Stimulated activated CD4-positive, alpha-beta T cell treated with anti-CD3 and anti-CD28 coated beads, Interleukin-2, amount 100 ng/mL, for 48 hours (primary cell): ENCODE results near the gene HS3ST6.
"Not testable (repeated sequence)": the region's sequence is repeated elsewhere in the genome, so short reads cannot be mapped to it uniquely, and the experiment has no call there.

ENCODE experiments used
- DNase-seq, 2 donors: peaks; one replicate each; pipeline ENCODE4 v3.0.0-alpha.2; 2020

The HS3ST6 gene

DNA sequence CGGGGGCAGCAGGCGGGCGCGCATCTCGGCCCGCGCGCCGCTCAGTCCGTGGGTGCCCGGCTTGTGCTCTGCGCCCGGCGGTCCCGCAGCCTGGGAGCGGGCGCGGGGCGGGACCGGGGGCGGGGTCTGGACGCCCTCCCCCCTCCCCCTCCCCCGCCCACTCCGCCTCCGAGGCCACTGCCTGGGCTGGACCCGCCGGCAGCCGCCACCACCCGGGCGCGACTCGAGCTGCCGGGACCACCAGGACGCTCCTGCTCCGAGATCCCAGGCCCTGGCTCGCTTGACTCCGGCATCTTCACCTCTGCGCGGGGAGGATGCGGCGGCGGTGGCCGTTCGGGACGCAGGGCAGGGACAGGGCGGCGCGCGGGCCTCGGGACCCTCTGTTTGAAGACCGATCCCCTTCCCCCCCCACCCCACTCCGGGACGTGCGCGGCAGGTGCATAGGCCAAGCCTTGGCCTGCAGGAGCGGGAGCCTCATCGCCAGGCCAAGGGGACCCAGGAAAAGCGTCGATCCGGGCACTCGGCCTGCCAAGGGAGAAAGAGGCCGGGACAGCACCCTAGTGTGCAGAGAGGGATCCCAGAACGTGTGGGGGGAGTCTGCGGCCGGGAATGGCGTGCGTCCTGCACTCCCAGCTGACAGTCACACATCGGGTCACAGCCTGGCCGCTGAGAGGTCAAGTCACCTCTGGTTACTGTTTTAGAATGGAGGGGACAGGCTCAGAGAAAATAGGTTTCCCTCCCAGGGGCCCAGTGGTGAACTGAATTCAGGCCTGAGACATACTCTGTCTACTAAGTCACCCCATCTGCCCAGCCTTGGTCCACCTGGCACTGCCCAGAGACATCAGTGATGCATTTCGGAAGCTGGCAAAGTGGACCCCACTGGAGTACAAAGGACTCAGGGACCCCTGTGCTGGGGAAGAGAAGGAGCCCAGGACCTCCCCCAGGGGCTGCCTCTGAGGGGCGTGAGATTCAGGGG is at the start of gene HS3ST6:
Gene HS3ST6, minus strand, starts transcription at position 65 of the 976 bp plus-strand sequence. CDS start 92 bp downstream, outside the sequence.
- DNase-seq: no peak

DNA sequence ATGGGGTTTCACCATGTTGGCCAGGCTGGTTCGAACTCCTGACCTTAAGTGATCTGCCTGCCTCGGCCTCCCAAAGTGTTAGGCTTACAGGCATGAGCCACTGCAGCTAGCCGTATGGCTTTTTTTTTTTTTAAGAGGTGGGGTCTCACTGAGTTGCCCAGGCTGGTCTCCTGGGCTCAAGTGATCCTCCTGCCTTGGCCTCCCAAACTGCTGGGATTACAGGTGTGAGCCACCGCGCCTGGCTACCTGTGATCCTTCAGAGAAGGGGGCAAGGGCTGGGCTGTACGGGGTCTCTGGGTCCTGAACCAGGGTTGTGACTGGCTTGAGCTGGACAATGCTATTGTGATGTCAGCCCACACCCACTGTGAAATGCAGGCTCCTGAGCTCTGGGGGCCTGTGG is 48.2 kb upstream of the HS3ST6 start, which contains the start of gene RNF151:
Gene RNF151, plus strand, starts transcription at position 397 of the 400 bp plus-strand sequence. CDS start 26 bp downstream, outside the sequence.
- DNase-seq: no peak

DNA sequence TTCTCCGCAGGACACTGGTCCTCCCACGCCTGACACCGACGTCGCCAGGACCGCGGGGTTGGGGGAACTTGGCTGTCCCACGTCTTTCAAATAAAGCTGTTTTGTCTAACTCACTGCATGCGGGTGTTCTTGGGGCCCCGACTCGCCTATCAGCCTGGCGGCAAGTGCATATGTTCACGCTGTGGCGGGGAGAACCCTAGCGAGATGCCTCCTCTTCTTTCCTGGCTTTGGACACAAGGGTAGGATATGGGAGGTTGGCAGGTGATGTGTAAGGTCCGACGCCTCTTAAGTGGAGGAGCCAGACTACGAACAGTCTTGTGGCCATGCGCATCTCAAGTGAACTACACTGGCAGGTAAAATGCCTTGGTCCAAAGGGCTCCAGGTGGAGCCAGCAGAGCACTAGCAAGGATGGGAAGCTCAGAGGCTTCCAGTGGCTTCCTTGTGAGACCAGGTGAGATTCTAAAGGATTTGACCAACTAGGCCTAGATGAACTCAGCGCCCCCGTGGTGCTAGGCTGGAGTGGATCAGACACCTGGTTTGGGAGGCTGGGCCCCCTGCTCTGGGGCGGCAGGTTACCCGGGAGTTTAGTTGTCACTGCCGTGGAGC is 47.3 kb upstream of the HS3ST6 start:
- DNase-seq: no peak

DNA sequence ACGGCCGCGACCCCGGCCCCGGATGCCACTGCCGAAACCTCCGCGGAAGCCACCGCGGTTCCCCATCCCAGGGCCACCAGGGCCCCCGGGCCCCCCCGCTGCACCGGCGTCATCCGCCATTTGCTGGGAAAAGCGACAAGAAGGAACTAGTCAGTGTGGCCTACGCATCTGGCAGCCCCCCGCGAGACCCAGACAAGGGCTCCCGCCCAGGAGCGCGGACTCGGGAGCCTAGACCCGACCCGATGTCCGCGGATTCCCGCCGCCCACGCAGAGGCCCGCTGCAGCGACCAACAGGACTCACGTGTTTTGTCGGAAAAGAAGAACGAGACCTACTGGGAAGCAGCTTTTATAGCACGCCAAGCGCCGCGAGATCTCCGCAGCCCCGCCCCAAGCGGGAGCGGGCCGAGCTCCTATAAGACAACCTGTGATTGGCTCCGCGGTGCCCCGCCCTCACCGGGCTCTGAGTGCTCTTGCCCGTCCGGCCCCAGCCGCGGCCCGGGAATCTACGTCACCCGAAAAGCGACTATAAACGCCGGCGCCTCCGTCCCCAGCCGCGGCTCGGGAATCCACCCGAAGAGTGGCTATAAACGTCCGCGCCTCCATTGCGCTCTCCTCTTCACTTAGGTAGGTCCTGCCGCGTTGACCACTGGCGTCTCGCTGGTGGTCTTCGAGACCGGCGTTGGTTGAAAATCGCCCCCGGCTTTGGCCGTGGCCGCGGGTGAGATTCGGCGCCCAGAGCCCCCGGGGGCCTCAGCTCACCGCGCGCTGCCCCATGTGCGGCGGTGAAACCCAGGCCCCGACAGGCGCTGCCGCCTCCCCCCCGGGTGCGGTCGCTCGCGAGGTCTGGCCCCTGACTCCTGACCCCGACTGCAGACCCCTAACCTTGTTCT is 46.5 kb upstream of the HS3ST6 start, which contains the start of gene RPS2:
Gene RPS2, minus strand, starts transcription at position 321 of the 890 bp plus-strand sequence. Its CDS starts 201 bp downstream, at position 120.
- DNase-seq: peak; percentile 97 to 99

DNA sequence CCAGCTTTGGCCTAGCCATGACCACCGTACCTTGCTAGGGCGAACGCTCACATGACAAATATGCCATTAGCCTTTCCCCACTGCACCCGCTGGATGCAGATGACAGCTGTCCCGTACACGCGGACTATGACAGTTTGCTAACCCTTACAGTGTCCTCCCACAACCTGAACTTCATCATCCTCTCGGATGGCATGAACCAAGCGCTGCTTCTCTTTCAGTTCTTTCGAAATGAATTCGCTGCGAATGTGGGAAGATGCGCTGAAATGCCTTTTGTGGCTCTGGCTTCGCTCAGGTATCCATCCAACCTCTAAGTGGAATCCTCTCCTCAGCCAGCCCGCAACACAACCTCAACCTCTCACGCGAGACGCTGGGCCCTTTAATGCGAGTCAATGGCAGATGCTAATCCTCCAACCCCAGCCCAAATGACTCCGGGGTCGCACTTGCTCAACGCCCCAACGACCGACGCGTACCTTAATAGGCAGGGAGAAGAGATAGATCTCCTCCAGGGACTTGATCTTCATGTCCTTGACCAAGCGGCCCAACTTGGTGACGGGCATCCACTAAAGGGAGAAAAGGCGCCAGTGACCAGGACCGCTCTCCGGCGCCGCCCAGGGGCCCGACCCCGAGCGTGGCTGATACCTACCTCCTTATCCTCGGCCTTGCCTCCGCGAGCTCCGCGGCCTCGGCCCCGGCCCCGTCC is 45.7 kb upstream of the HS3ST6 start:
- DNase-seq: peak in 1 of 2 donors; percentile 46

DNA sequence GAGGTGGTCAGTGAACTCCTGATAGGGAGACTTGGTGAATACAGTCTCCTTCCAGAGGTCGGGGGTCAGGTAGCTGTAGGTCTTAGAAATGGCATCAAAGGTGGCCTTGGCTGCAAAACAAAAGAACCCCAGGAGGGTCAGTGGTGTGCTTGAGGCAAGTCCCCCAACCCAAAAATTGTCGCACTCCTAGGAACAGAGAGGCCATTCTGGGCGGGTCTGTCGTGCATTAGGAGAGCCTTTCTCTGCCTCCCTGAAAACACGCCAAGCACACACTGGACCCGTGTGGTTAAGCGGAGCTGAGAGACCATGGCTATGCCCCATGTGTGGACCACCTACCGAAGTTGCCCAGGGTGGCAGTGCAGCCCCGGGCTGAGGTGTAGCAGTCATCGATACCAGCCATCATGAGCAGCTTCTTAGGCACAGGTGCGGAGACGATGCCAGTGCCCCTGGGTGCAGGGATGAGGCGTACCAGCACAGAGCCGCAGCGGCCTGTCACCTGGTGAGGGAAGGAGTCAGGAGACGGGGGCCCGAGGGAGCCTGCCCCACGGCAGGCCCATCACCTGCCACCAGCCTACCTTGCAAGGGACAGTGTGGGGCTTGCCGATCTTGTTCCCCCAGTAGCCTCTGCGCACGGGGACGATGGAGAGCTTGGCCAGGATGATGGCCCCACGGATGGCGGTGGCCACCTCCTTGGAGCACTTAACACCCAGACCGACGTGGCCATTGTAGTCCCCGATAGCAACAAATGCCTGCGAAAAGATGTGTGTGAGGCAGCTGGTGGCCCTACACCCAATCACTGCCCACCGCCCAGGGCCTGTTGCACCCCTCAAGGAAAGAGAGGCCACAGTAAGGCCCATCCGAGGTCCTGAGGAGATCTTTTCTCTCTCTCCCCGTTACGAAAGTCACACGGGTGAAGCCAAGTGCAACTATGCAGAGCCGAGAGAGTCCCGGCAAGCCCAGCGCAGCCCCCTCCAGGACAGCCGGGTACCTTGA is 44.2 kb upstream of the HS3ST6 start:
- not testable (repeated sequence) for DNase-seq

DNA sequence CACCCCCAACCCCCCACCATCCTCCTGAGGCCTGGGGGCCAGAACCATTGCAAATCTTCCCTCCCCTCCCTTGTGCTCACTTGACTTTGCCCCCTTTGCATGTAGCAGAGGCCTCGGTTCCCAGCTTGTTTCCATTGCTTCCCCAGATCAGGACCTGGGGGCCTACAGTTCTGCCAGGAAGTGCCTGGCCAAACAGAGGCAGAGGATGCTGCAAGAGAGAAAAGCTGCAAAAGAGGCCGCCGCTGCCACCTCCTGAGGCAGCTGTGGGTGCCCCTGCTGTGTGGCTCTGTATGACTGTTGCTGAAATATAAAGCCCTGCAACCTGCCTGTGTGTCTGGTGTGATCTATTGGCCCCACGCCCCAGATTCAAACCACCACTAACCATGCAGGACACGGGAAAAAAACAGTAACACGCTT is 43.4 kb upstream of the HS3ST6 start:
- no peak for DNase-seq

DNA sequence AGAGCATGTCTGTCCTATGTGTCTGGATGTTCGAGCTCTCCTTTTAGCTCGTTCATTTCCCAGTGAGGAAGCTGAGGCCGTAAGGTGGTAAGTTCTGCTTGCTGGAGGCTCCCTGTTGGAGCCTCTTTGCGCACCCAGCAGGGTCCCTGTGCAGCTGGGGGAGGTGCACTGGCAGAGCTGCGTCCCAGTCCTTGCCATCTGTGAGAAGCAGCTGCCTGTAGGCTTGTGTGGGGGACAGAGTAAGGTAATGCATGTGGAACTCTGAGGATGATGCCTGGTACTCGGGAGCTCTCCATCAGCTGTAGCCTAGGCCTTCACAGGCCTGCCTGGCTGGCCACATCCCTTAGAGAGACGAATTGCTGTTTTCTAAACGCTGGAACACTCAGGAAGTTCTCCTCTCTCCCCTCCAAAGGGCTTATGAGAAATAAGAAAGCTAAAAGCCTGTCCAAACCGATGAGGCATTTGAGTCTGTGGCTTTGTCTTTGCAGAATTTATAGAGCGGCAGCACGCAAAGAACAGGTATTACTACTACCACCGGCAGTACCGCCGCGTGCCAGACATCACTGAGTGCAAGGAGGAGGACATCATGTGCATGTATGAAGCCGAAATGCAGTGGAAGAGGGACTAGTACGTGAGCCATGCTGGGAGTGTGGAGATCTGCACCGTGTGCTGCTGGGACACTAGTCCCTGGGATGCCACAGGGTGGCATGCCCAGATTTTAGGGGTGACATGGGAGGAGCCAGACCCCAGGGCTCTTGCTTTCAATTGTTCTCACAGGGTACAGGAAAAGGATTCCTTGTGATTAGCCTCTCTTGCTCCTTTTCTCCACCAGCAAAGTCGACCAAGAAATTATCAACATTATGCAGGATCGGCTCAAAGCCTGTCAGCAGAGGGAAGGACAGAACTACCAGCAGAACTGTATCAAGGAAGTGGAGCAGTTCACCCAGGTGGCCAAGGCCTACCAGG is 42.7 kb upstream of the HS3ST6 start:
- DNase-seq: peak; percentile 54 to 56

DNA sequence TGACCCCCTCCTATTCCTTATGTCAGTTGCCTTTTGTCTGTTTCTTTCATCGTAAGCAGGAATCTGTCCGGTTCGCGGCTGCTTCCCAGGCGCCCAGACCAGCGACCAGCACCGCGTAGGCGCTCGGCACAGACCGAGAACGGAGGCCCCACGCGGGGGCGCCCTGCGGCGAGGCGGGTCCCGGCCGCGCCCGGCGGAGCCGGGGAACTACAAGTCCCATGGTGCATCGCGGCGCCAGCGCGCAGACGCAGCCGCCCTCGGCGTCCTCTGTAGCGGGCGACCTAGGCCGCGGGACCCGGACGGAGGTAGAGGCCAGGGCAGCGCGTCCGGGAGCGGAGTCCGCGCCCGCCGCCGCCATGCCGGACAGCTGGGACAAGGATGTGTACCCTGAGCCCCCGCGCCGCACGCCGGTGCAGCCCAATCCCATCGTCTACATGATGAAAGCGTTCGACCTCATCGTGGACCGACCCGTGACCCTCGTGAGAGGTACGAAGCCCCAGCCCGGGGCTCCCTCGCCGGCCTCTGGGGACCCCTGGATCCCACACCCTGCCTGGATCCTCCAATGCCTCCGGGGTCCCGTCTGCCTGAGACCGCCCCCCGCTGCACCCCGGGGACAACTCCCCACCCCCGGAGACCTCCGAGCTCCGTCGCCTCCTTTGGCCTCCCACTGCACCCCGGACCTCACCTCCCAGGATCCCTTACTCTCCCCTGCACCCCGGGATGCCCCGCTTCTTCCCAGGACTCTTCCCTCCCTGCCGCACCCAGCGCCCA is 41.2 kb upstream of the HS3ST6 start, which contains the start of gene NDUFB10:
Gene NDUFB10, plus strand, starts transcription at position 270 of the 771 bp plus-strand sequence. Its CDS starts 87 bp downstream, at position 357.
- peak; percentile 90 to 93 for DNase-seq

DNA sequence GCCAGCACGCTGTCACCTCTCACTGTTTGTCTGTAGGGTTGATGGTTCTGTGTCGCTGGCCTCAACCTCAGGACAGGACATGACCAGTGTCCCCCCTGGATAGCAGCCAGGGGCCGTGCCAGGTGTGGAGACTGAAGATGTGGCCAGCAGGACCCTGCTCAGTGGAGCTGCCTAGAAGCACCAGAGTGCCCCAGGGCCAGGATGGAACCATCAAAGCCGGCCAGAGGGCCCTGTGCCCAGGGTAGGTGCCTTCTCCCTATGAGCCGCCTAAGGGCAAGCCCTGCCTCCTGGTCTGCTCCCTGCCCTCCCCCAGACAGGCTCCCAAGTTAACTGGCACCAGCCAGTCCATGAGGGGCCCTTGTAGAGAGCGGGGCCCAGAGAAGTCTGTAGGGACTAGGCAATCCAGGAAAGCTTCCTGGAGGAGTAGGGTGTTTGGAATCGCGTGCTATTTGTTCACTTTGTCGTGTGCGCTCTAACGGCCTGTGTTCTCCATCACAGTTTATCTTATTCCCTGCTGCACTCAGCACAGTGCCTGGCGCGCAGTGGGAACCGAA is 40.6 kb upstream of the HS3ST6 start:
- no peak for DNase-seq

DNA sequence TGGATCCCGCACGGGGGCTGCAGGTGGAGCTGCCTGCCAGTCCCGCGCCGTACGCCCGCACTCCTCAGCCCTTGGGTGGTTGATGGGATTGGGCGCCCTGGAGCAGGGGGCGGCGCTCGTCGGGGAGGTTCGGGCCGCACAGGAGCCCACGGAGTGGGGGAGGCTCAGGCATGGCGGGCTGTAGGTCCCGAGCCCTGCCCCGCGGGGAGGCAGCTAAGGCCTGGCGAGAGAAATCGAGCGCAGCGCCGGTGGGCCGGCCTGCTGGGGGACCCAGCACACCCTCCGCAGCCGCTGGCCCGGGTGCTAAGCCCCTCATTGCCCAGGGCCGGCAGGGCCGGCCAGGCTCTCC is 39.9 kb upstream of the HS3ST6 start:
- not testable (repeated sequence) for DNase-seq

DNA sequence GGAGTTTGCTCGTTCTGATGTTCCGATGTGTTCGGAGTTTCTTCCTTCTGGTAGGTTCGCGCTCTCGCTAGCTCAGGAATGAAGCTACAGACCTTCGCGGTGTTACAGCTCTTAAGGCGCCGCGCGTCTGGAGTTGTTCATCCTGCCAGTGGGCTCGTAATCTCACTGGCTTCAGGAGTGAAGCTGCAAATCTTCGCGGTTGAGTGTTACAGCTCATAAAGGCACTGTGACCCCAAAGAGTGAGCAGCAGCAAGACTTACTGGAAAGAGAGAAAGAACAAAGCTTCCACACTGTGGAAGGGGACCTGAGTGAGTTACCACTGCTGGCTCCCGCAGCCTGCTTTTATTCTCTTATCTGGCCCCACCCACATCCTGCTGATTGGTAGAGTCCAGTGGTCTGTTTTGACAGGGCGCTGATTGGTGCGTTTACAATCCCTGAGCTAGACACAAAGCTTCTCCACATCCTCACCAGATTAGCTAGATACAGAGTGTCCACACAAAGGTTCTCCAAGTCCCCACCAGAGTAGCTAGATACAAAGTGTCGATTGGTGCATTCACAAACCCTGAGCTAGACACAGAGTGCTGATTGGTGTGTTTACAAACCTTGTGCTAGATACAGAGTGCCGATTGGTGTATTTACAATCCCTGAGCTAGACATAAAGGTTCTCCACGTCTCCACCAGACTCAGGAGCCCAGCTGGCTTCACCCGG is 39.4 kb upstream of the HS3ST6 start:
- not testable (repeated sequence) for DNase-seq

DNA sequence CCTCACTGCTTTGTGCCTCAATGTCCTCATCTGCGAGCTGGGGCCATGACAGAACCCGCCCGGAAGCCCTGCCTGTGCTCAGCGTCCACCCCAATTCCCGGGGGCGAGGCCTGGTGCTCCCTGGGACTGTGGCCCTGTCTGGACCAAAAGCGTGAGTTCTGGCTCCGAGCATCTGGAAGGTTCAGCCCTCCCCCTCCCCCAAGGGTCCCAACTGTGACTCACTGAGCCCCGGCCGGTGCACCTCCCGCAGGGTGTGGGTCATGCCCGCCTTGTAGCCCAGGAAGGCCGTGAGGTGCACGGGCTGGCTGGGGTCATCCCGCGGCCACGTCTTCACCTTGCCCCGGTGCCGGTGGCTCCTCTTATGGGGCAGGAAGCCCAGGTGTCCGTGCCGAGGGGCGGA is 35.5 kb upstream of the HS3ST6 start:
- DNase-seq: no peak

DNA sequence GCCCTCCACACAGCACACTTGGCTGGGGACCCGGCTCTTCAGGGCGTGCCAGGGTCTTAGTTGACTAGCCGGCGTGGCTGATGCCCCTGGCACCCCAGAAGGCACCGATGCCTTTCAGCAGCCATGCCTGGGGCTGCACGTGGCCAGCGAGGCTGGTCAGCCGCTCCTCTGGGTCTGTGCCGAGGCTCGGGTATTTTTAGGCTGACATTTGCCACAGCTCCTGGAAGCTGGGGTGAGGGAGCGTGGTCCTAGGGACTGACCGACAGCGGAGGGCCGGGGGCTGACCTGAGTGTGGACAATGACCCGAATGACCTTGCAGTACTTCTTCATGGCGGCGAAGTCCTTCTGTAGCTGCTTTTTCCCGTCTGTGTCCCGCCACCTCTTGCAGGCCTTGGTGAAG is 32.3 kb upstream of the HS3ST6 start:
- DNase-seq: no peak

DNA sequence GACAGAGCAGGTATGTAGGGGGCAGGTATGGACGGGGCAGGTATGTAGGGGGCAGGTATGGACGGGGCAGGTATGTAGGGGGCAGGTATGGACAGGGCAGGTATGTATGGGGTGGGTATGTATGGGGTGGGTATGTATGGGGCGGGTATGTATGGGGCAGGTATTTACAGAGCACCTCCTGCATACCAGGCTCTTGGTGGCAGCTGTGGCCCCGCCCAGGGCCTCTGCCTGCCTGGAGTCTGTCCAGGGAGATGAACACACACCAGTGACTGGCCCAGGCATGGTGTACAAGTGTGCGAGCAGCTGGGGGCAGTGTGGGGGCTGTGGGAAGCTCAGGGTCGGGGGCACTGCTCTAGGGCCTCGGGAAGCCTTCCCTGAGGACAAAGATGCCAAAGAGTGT is 31.8 kb upstream of the HS3ST6 start:
- DNase-seq: no peak

DNA sequence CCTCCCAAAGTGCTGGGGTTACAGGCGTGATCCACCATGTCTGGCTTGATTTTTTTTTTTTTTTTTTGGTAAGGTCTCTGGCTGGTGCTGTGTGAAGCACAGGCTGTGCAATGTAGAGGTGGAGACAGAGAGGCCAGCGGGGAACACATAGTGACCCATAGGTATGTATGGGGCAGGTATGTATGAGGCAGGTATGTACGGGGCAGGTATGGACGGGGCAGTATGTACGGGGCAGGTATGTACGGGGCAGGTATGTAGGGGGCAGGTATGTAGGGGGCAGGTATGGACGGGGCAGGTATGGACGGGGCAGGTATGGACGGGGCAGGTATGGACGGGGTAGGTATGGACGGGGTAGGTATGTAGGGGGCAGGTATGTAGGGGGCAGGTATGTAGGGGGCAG is 31.3 kb upstream of the HS3ST6 start:
- DNase-seq: no peak

DNA sequence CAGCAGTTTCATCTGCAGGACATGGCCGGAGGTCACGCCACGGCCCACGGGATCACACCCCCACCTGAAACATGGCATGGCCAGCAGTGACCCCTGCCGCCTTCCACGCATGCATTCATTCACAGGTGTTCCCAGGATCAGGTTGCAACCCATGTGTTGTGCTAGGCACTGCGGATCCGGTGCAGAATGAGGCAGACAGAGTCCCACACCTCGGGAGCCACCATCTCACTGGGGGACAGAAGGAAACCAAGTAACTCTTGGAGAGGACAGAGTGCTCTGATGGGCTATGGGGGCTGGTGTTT is 29.1 kb upstream of the HS3ST6 start:
- no peak for DNase-seq
